Stimulated activated CD8-positive, alpha-beta memory T cell treated with anti-CD3 and anti-CD28 coated beads, Interleukin-7, amount 100 ng/mL, for 1 hour (primary cell): ENCODE measurements around the gene NAT16.
"Not testable (repeated sequence)": the region's sequence is repeated elsewhere in the genome, so short reads cannot be mapped to it uniquely, and the experiment has no call there.

Experiments used
- DNase-seq, 2 donors: peaks; one replicate each; pipeline ENCODE4 v3.0.0-alpha.2; 2020; ENCODE audit warnings: low read depth in 2 of 2

Gene NAT16

GRCh38 chr7:101201695-101202602 is 21.9 kb upstream of the NAT16 start:
- DNase-seq = no peak

GRCh38 chr7:101200862-101201599 is 20.9 kb upstream of the NAT16 start, which contains the start of gene MOGAT3:
MOGAT3 (minus strand) TSS chr7:101201036; CDS start chr7:101200854, 182 bp downstream.
- DNase-seq = no peak

- no peak for DNase-seq
These were observed 20.4 kb upstream of the NAT16 start for GRCh38 chr7:101200504-101200861.

GRCh38 chr7:101199522-101199921 is 19.4 kb upstream of the NAT16 start:
- DNase-seq = not testable (repeated sequence)

GRCh38 chr7:101198476-101198875 is 18.4 kb upstream of the NAT16 start:
- no peak for DNase-seq

GRCh38 chr7:101197991-101198390 is 17.9 kb upstream of the NAT16 start:
- DNase-seq = no peak

- DNase-seq = no peak
These were observed 15.8 kb upstream of the NAT16 start for GRCh38 chr7:101195884-101196283.

GRCh38 chr7:101189109-101189508 is 9.0 kb upstream of the NAT16 start:
- no peak for DNase-seq

GRCh38 chr7:101186844-101187428 is 6.8 kb upstream of the NAT16 start:
- no peak for DNase-seq

GRCh38 chr7:101186194-101186593 is 6.1 kb upstream of the NAT16 start:
- DNase-seq = no peak

- DNase-seq = no peak
These were observed 5.3 kb upstream of the NAT16 start for GRCh38 chr7:101185258-101185839.

- no peak for DNase-seq
These were observed 380 bp downstream of the NAT16 start for GRCh38 chr7:101179713-101180112.

- no peak for DNase-seq
These were observed 976 bp downstream of the NAT16 start for GRCh38 chr7:101179117-101179516.

- no peak for DNase-seq
These were observed 2.4 kb downstream of the NAT16 start for GRCh38 chr7:101177644-101178043.

- no peak for DNase-seq
These were observed 4.4 kb downstream of the NAT16 start for GRCh38 chr7:101175664-101176063.

GRCh38 chr7:101174322-101174854 is 5.7 kb downstream of the NAT16 start:
- DNase-seq = no peak

GRCh38 chr7:101173752-101174244 is 6.3 kb downstream of the NAT16 start:
- peak; percentile 26 to 43 for DNase-seq

GRCh38 chr7:101172854-101173751 is 7.0 kb downstream of the NAT16 start:
- DNase-seq = no peak

GRCh38 chr7:101172005-101172853 is 7.9 kb downstream of the NAT16 start:
- no peak for DNase-seq

- no peak for DNase-seq
These were observed 8.7 kb downstream of the NAT16 start for GRCh38 chr7:101171442-101171837.
